Measurements from ENCODE around the gene ASZ1. TPM values are rescaled to one million over a fixed set of nuclear protein-coding genes. Genes with fewer than 3 reads are reported as not detected.
A peak's percentile ranks its signal among the peaks of the same experiment; 100 is the strongest.

ASZ1 gene
- total RNA-seq, 2 donors from 2014 or later: not detected

- Histone ChIP-seq H3K36me3 (replicated peaks in 1 of 2; ENCODE audit: insufficient read depth in 1 of 2, low read depth in 2 of 2) (no peaks in the 10 kb centered on the region), H3K27me3 (no peaks in the 10 kb centered on the region), H3K4me1 (peaks cover 10% of the 10 kb centered on the region), H3K4me3 (no peak overlapping the region), H3K27ac (peak overlapping the region in 3 of 4 donors; percentile 59 to 67 (median 63)), H3K9me3 (no peaks in the 10 kb centered on the region)
- intact Hi-C loops (cut with DNase I): no loop called here
- TF ChIP-seq POLR2A (IDR thresholded peaks at IDR 0.05) (peak in 1 of 3 donors; percentile 9), CTCF (IDR thresholded peaks at IDR 0.05) (no peak)
- 24 to 29% methylated on average over 4 of the region's 4 CpGs for WGBS, 2 donors
- ATAC-seq: peak; percentile 87
- peak in 1 of 4 donors; percentile 10 for DNase-seq
These were observed 19.0 kb upstream of the ASZ1 start for GRCh38 chr7:117446220-117446815.

- 67 to 92% methylated on average over 1 of the region's 1 CpG for WGBS, 2 donors
- Histone ChIP-seq H3K9me3 (peaks cover 0 to 4% (median 0%) of the 10 kb centered on the region in 3 donors), H3K4me3 (no peak overlapping the region), H3K4me1 (peaks cover 10% of the 10 kb centered on the region), H3K27ac (peak overlapping the region; percentile 39 to 67 (median 61)), H3K36me3 (replicated peaks in 1 of 2; ENCODE audit: insufficient read depth in 1 of 2, low read depth in 2 of 2) (no peaks in the 10 kb centered on the region), H3K27me3 (no peaks in the 10 kb centered on the region)
- no peak for TF ChIP-seq CTCF (IDR thresholded peaks at IDR 0.05)
- TF ChIP-seq POLR2A (IDR thresholded peaks at IDR 0.05): no peak
- intact Hi-C loops (cut with DNase I): no loop called here
- peak in 1 of 4 donors; percentile 22 for DNase-seq
- peak; percentile 49 for ATAC-seq
These were observed 17.9 kb upstream of the ASZ1 start for GRCh38 chr7:117445206-117445605.

- intact Hi-C loops (cut with DNase I): no loop called here
- Histone ChIP-seq H3K9me3 (peaks cover 0 to 4% (median 0%) of the 10 kb centered on the region in 3 donors), H3K27ac (peak overlapping the region in 3 of 4 donors; percentile 59 to 67 (median 63)), H3K4me3 (no peak overlapping the region), H3K4me1 (peaks cover 10% of the 10 kb centered on the region), H3K27me3 (no peaks in the 10 kb centered on the region), H3K36me3 (replicated peaks in 1 of 2; ENCODE audit: insufficient read depth in 1 of 2, low read depth in 2 of 2) (no peaks in the 10 kb centered on the region)
- DNase-seq: no peak
- TF ChIP-seq CTCF (IDR thresholded peaks at IDR 0.05) (no peak), POLR2A (IDR thresholded peaks at IDR 0.05) (no peak)
- 44 to 56% methylated on average over 1 of the region's 1 CpG for WGBS, 2 donors
- ATAC-seq: no peak
These were observed 17.4 kb upstream of the ASZ1 start for GRCh38 chr7:117444646-117445045.

- TF ChIP-seq POLR2A (IDR thresholded peaks at IDR 0.05) (no peak), CTCF (IDR thresholded peaks at IDR 0.05) (no peak)
- Histone ChIP-seq H3K27ac (peak overlapping the region in 3 of 4 donors; percentile 65 to 67 (median 66)), H3K4me1 (no peaks in the 10 kb centered on the region), H3K27me3 (no peaks in the 10 kb centered on the region), H3K36me3 (replicated peaks in 1 of 2; ENCODE audit: insufficient read depth in 1 of 2, low read depth in 2 of 2) (no peaks in the 10 kb centered on the region), H3K9me3 (no peaks in the 10 kb centered on the region), H3K4me3 (no peak overlapping the region)
- DNase-seq (peak in 1 of 4 donors; percentile 44), ATAC-seq (peak; percentile 92)
- intact Hi-C loops (cut with DNase I): no loop called here
- 39 to 41% methylated on average over 2 of the region's 2 CpGs for WGBS, 2 donors
These were observed 8.3 kb upstream of the ASZ1 start for GRCh38 chr7:117435475-117436043.
